Large intestine (tissue), 3 donors: ENCODE measurements around the gene SDCBP2. TPM values are rescaled to one million over a fixed set of nuclear protein-coding genes. Genes with fewer than 3 reads are reported as not detected.

Experiments
- DNase-seq, 2 donors: peaks; one replicate each; pipeline versions ENCODE4 v3.0.0 to v3.0.0-alpha.2; 2013
- H3K27ac ChIP-seq: one replicate; pipeline ENCODE4 v1.5.1; 2013; ENCODE audit warnings: low read length
- H3K27me3 ChIP-seq: 2 replicates; pipeline ENCODE4 v1.6.1; 2013; ENCODE audit warnings: low read length; ENCODE audit not compliant: control insufficient read depth, insufficient read depth
- H3K36me3 ChIP-seq: 2 replicates; pipeline ENCODE4 v1.6.1; 2013; ENCODE audit warnings: low read length; ENCODE audit not compliant: control insufficient read depth, insufficient read depth
- H3K4me1 ChIP-seq: one replicate; pipeline ENCODE4 v1.6.1; 2013; ENCODE audit warnings: low read length; ENCODE audit not compliant: control insufficient read depth, insufficient read depth
- H3K4me3 ChIP-seq: one replicate; pipeline ENCODE4 v1.5.1; 2013; ENCODE audit warnings: low read length
- H3K9me3 ChIP-seq: one replicate; pipeline ENCODE4 v1.6.1; 2013; ENCODE audit warnings: mild to moderate bottlenecking, low read depth, low read length, moderate library complexity; ENCODE audit not compliant: control insufficient read depth
- WGBS: methylation state at CpG from one replicate; pipeline ENCODE4 v1.1.5; 2013; ENCODE audit warnings: low lambda C conversion rate; ENCODE audit not compliant: insufficient coverage; 5-methylcytosine and 5-hydroxymethylcytosine counted together
- polyA plus RNA-seq: library from polyadenylated mRNA; unstranded; fragments of 120-200 nt; gene quantifications from one replicate; pipeline ENCODE4 v1.2.1, GENCODE V29; 2013

SDCBP2 gene
- polyA plus RNA-seq, 1 donor: 62.8 TPM

DNA sequence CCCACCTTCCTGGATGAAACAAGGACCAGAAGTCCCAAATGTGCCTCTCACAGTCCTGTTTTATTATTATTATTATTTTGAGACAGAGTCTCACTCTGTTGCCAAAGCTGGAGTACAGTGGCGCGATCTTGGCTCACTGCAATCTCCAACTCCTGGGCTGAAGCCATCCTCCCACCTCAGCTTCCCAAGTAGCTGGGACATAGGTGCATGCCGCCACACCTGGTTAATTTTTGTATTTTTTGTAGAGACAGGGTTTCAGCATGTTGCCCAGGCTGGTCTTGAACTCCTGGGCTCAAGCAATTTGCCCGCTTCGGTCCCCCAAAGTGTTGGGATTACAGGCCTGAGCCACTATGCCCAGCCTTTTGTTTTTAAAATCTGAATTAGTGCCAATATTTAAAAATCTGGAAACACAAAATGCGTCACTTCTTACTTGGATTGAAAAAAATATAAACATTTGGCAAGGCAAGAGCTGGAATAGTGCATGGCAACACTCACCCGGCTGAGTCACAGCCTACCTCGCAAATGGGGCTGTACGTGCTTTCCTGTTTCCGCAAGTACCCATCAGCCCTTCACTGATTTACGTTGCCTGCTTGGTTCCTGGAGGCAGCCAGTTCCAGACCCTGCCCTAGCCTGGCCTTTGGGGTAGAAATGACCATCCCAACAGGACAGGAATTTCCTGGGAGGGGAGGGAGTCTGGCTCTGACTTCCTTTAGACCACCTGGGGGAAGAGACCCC is 6.3 kb downstream of the SDCBP2 start:
- Histone ChIP-seq H3K4me1 (peaks cover 19% of the 10 kb centered on the region), H3K27ac (peak overlapping the region; percentile 33), H3K9me3 (no peaks in the 10 kb centered on the region), H3K4me3 (no peak overlapping the region), H3K27me3 (no peaks in the 10 kb centered on the region), H3K36me3 (peaks cover 6% of the 10 kb centered on the region)
- no peak for DNase-seq
- 89% methylated on average over 3 of the region's 11 CpGs for WGBS

DNA sequence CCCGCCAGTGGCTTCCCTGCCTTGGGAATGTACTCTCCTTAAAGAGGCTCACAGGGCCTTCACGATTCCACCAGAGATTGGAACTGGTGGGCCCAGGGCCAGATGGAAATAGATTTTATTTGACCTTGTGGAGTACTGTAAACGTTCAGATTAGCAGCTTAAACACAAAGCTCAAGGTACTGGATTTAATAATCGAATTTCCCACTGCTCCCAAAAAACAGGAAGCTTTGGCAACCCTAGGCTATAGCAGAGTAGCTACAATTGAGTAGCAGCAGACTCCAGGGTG is 7.3 kb downstream of the SDCBP2 start:
- peaks cover 8% of the 10 kb centered on the region for H3K4me1 ChIP-seq
- no peak overlapping the region for H3K27ac ChIP-seq
- peaks cover 8% of the 10 kb centered on the region for H3K36me3 ChIP-seq
- WGBS: no CpG with 5 or more reads among the region's 4 CpGs
- no peak overlapping the region for H3K4me3 ChIP-seq
- H3K27me3 ChIP-seq: no peaks in the 10 kb centered on the region
- no peaks in the 10 kb centered on the region for H3K9me3 ChIP-seq
- no peak for DNase-seq

DNA sequence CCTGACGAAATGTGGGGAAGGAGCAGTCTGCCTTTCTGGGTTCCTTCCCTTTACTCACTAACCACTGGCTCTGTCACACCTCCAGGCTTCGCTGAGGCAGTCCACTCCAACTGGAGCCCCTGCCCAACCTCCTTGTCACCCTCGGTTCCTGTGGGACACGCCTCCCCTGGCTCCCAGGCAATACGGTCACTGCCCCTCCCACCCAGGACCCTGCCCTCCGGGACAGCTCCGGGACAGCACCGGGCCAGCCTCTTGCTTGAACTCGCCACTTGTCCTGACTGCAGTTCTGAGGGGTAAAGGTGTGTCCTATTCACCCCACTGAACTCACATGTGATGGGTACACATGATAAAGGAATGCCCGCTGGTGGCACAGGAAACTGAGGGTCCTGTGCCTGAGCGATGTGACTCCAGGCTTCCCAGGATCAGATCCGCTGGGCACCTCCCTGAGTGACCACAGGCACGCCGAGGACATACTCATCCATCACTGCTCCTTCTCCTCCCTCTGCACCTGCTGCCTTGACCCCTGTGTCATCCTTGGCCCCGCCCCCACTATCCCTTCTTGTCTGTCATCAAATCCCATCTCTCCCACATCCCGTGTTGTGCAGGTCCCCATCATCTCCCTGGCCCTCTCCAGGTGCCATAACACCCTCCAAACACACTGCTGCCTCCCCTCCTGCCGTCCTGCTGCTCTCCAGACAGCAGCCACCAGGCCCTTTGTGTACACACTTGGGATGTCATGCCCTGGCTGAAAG is 7.9 kb downstream of the SDCBP2 start:
- no CpG with 5 or more reads among the region's 17 CpGs for WGBS
- H3K4me3 ChIP-seq: no peak overlapping the region
- no peak for DNase-seq
- H3K9me3 ChIP-seq: no peaks in the 10 kb centered on the region
- H3K36me3 ChIP-seq: peaks cover 8% of the 10 kb centered on the region
- no peak overlapping the region for H3K27ac ChIP-seq
- peaks cover 3% of the 10 kb centered on the region for H3K4me1 ChIP-seq
- no peaks in the 10 kb centered on the region for H3K27me3 ChIP-seq

DNA sequence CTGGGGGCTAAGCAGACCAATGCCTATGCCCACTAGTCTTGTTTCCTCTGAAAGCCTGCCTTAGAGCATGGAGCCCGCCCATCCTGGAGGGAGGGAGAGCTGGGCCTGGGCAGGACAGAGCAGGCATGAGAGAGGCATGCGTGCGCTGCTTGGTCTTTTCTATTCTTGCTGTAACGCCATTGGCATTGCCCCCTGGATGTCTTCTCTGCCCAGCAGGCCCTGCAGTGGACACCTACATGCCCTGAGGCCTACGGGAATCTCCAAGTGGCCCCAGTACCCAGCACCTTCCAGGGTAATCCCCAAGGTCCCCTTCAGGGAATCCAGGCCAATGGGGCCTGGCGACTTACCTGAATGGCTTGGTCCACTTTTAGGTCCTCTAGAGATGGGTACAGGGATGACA is 8.9 kb downstream of the SDCBP2 start:
- Histone ChIP-seq H3K27ac (no peak overlapping the region), H3K4me3 (no peak overlapping the region), H3K4me1 (peaks cover 2% of the 10 kb centered on the region), H3K27me3 (no peaks in the 10 kb centered on the region), H3K36me3 (peaks cover 8% of the 10 kb centered on the region), H3K9me3 (no peaks in the 10 kb centered on the region)
- no CpG with 5 or more reads among the region's 6 CpGs for WGBS
- no peak for DNase-seq

DNA sequence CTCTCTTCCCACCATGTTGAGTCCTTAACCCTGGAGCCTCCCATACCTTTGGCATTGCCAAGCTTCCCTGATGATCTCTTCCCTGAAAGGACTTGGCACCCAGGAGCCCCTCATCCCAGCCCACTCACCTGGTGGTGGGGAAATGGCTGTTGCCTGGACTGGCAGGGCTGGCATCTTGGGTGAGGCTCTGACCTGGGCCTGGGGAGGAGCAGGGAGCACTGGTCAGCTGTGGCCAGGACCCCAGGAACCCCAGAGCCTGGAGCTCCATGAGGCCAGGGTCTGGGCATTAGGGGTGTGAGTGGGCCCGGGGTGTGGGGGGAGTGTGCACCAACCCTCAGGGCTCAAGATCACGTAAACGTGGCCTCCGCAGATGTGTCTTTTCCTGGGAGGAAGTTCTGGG is 9.5 kb downstream of the SDCBP2 start:
- H3K27me3 ChIP-seq: no peaks in the 10 kb centered on the region
- H3K36me3 ChIP-seq: peaks cover 8% of the 10 kb centered on the region
- H3K27ac ChIP-seq: no peak overlapping the region
- H3K4me3 ChIP-seq: no peak overlapping the region
- DNase-seq: no peak
- H3K4me1 ChIP-seq: no peaks in the 10 kb centered on the region
- no CpG with 5 or more reads among the region's 4 CpGs for WGBS
- no peaks in the 10 kb centered on the region for H3K9me3 ChIP-seq

DNA sequence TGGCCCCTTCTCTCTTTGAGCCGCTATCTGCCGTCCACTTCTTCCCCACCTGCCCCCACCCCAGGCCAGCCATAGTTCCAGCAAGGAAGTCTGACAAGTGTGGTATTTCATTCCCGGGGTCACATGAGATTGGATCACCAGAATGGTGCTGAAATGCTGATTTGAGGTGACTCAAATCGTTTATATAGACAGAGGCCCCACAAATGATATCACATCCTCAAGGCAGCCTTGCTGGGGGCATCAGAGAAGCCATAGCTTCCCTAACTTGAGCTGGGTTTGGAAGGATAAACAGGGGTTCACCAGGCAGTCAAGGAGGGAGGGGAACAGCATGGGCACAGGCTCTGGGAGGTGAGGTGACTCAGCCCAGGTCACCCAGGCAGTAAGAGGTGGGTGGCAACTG is 9.9 kb downstream of the SDCBP2 start:
- no peak for DNase-seq
- no peak overlapping the region for H3K27ac ChIP-seq
- H3K4me1 ChIP-seq: no peaks in the 10 kb centered on the region
- H3K9me3 ChIP-seq: no peaks in the 10 kb centered on the region
- H3K27me3 ChIP-seq: no peaks in the 10 kb centered on the region
- peaks cover 8% of the 10 kb centered on the region for H3K36me3 ChIP-seq
- H3K4me3 ChIP-seq: no peak overlapping the region
- no CpG with 5 or more reads among the region's 4 CpGs for whole genome bisulfite sequencing

DNA sequence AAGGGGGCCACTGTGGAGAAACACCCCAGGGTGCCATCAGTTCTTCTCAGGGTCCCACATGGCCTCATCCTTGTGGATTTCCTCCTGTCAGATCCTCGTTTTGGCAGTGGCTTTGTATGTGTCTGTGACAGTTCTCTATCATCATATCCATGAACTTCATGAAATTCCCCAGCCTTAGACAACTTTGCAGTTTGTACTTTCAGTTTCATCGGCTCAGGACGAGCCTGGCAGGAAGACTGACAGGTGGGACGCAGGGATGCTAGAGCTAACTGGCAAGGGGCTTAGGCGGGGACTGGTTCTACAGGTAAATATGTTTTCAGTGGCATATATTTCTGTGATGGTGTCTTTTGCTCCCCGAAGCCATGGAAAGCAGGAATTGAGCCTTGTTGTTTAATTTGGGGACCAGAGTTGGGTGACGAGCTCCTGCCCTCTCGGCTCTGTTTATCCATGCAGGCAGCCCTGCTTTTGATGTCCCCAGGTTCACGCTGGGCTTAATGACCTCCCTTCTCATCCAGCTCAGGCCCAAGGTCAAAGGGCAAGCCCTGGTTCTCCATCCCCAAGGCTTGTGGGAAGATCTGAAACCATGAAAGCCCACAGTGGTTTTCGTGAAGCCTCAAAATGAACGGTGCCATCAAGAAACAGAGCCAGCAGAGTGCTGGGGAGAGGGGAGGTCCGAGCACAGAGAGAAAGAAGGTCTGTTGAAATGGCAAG is 11.2 kb downstream of the SDCBP2 start:
- Histone ChIP-seq H3K27me3 (no peaks in the 10 kb centered on the region), H3K4me1 (peaks cover 5% of the 10 kb centered on the region), H3K9me3 (peaks cover 6% of the 10 kb centered on the region), H3K4me3 (no peak overlapping the region), H3K27ac (no peak overlapping the region), H3K36me3 (peaks cover 8% of the 10 kb centered on the region)
- peak in 1 of 2 donors; percentile 15 for DNase-seq
- WGBS: 35% methylated on average over 2 of the region's 12 CpGs

DNA sequence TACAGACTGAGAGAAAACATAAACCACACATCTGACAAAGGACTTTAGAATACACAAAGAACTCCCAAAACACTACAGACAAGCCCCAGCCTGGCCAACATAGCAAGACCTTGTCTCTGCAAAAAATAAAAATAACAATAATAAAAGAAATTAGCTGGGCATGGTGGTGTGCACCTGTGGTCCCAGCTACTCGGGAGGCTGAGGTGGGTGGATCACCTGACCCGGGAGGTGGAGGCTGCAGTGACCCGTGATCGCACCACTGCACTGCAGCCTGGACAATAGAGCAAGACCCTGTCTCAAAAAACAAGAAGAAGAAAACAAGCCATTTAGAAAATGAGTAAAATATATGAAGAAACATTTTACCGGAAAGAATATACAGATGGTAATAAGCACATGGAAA is 13.1 kb downstream of the SDCBP2 start:
- H3K36me3 ChIP-seq: peaks cover 18% of the 10 kb centered on the region
- WGBS: 80% methylated on average over 3 of the region's 5 CpGs

DNA sequence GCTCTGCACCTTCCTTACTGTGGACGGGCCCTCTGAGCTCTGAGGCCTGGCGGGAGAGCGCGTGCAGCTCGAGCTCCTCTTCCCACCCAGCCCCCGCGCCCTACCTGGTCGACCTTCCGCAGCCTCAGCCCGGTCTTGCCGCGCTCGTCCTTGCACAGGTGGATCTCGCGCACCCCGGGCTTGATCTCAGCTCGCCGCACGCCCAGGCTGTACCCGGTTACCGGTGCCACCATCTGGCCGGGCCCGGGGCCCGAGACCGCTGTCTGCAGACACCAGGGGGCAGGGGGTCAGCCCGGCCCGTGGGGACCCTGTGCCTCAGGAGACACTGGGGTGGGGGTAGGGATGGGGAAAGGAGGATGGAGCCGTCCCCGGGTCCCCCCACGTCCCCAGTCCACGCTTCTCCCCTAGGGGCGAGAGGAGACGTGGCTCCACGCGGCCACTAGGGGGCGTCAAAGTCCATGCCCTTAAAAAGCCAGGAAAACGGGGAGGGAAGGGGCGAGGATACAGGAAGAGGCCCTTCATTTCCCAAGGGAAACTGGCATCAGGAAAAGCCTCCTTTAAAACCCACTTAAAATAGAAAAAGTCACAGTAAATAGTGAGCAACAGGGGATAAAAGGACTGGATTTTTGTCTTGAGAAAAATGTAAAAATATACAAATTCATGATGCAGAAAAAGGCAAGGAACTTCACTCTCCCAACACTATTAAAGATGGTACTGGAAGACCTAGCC is 15.5 kb downstream of the SDCBP2 start:
- WGBS: no CpG with 5 or more reads among the region's 38 CpGs
- Histone ChIP-seq H3K4me1 (peaks cover 5% of the 10 kb centered on the region), H3K4me3 (peak overlapping the region; percentile 19), H3K36me3 (peaks cover 23% of the 10 kb centered on the region), H3K27me3 (no peaks in the 10 kb centered on the region), H3K9me3 (peaks cover 6% of the 10 kb centered on the region), H3K27ac (no peak overlapping the region)
- DNase-seq: peak; percentile 54 to 69

More for the DNA sequence above, 13.1 kb downstream of the SDCBP2 start:
- no peak overlapping the region for H3K4me3 ChIP-seq
- no peak overlapping the region for H3K27ac ChIP-seq
- no peaks in the 10 kb centered on the region for H3K27me3 ChIP-seq
- no peak for DNase-seq
- H3K4me1 ChIP-seq: peaks cover 5% of the 10 kb centered on the region
- peaks cover 6% of the 10 kb centered on the region for H3K9me3 ChIP-seq

DNA sequence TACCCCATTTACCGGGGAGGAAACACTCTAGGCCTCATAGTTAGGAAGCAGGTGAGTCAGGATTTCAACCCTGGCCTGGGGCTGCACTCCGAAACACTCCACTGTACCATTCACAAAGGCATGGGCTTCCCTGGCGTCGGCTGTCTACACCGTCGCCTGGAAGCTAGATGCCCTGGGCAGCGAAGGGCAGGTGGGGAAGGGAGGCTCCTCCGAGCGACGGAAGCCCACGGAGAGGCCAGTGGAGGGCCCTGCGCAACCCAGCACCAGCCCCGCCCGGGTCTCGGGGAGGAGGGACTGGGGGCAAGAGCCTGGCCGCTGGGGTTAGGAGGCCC is 16.1 kb downstream of the SDCBP2 start:
- H3K27ac ChIP-seq: no peak overlapping the region
- peaks cover 6% of the 10 kb centered on the region for H3K9me3 ChIP-seq
- DNase-seq: no peak
- H3K36me3 ChIP-seq: peaks cover 23% of the 10 kb centered on the region
- H3K27me3 ChIP-seq: no peaks in the 10 kb centered on the region
- peaks cover 5% of the 10 kb centered on the region for H3K4me1 ChIP-seq
- no peak overlapping the region for H3K4me3 ChIP-seq
- no CpG with 5 or more reads among the region's 16 CpGs for WGBS
